ENCODE data around the gene LTA4H.

LTA4H gene

DNA sequence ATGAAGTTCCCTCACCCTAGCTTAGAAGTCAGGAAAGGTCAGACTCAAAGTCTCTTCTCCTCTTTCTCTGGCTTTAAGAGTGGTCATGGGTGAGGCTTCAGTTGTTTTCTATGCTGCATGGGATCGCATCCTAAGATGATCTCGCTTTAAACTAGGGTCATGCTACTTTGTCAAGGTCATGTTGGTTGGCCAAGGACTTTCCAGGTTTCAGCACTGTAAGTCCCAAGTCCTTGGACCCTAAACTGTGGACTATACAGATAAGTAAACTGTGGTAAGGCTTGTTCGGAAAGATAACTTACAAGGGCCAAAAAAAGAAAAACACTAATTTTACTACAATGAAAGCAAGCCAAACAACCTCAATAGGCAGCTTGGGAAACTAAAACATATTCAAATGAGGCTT is 56.6 kb downstream of the LTA4H start:
- no peak for DNase-seq (ENCODE audit: insufficient read length, low spot score)
- TF ChIP-seq, protein P1, sequence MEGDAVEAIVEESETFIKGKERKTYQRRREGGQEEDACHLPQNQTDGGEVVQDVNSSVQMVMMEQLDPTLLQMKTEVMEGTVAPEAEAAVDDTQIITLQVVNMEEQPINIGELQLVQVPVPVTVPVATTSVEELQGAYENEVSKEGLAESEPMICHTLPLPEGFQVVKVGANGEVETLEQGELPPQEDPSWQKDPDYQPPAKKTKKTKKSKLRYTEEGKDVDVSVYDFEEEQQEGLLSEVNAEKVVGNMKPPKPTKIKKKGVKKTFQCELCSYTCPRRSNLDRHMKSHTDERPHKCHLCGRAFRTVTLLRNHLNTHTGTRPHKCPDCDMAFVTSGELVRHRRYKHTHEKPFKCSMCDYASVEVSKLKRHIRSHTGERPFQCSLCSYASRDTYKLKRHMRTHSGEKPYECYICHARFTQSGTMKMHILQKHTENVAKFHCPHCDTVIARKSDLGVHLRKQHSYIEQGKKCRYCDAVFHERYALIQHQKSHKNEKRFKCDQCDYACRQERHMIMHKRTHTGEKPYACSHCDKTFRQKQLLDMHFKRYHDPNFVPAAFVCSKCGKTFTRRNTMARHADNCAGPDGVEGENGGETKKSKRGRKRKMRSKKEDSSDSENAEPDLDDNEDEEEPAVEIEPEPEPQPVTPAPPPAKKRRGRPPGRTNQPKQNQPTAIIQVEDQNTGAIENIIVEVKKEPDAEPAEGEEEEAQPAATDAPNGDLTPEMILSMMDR (IDR thresholded peaks at IDR 0.05; ENCODE audit: insufficient read depth, missing control alignments), result no peak
- no peak for FAIRE-seq

DNA sequence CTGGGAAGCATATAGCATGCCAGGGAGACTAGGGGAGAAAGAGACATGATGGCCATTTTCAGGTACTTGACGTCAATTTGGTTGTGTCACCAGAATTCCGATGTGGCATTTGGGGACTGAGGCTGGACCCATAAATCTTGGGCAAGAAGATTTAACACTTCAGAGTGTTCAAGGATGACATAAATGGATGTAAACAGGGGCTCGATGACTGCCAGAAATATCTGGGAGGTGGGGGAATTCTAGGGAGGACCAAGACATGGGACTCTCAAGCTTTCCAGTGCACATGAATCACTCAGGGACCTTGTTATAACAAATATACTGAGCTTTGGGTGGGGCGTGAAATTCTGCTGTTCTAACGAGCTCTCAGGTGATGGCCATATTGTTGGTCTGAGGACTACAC is 57.0 kb downstream of the LTA4H start:
- TF ChIP-seq, protein P1 (IDR thresholded peaks at IDR 0.05; ENCODE audit: insufficient read depth, missing control alignments), result no peak
- FAIRE-seq, result no peak
- DNase-seq (ENCODE audit: insufficient read length, low spot score), result no peak

DNA sequence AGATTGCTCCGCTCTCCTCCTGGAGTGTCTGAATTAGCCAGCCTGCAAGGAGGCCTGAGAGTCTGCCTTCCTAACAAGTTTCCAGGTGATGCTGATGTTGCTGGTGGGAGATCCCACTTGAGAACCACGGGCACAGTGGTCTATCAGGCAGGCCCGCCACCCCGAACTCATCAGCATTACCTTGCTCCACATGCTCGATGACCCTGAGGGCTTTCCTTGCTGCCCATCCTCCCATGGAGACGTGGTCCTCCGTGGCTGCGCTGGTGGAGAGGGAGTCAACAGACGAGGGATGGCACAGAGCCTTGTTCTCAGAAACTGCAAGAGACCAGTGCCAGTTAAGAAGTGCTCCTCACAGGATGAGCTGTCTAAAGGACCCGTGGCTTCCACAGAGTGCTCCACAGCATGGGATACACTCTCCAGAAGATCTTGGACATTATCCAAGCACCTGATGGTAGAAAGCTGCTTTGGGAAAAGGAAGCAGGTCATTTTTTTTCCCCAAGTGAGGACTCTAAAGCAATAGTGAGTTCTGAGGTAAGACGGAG is 57.6 kb downstream of the LTA4H start:
- FAIRE-seq, result no peak
- TF ChIP-seq, protein P1 (IDR thresholded peaks at IDR 0.05; ENCODE audit: insufficient read depth, missing control alignments), result no peak

DNA sequence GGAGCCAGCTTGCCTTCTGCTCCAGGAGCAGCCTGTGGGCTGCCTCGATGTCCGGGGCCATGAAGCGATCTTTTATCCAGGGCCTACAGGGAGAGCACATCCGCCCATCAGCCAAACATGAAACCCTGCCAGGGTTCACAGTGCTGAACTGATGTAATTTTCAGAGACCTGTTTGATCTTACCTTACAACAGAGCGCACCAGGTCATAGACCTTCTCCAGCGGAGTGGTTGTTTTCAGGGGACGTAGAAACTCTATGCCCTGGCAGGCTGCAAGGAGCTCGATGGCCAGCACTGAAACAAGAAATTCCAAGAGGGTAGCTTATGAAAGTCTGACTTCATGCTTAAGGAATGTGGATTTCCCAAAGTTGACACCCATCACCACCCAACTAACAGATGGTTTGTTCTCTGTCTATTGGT is 59.0 kb downstream of the LTA4H start:
- TF ChIP-seq, protein P1 (IDR thresholded peaks at IDR 0.05; ENCODE audit: insufficient read depth, missing control alignments), result no peak
- no peak for FAIRE-seq
- DNase-seq (ENCODE audit: insufficient read length, low spot score), result no peak

More for the DNA sequence above, 57.6 kb downstream of the LTA4H start:
- no peak for DNase-seq (ENCODE audit: insufficient read length, low spot score)

DNA sequence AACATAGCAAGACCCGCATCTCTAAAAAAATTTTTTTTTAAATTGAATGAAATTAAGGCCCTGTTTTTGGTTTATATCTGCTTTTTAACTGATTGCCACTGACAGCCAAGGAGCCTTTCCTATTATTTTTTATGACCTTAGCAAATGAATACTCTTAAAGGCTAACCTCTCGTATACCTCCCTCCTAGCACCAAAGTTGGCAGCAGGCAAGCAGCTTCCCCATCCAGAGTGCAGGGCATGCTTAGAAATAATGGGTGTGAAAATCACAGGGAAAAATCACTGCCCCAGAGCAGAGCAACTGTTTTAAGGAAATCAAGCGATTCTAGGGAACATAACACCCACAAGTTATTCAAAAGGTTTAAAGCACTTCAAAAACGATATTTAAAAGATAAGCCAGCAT is 59.9 kb downstream of the LTA4H start:
- TF ChIP-seq, protein P1 (IDR thresholded peaks at IDR 0.05; ENCODE audit: insufficient read depth, missing control alignments), result no peak
- FAIRE-seq, result no peak
- DNase-seq (ENCODE audit: insufficient read length, low spot score), result no peak

DNA sequence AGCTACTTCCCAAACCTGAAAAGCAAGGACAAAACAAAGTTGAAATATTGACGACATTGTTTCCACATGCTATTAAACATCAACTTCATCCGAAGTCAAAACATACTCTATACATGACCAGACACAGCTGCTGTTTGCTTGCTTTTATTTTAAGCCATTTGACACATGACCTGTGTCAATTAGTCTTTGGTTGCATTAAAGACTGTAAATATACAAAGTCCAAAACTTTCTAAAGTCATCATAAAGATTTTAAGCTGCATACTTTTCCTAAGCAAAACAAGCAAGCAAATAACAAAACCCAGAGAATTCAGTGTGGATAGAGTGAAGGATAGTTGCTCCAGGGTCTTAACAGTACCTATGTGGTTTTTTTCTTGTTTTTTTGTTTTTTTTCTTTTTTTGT is 61.0 kb downstream of the LTA4H start:
- FAIRE-seq, result no peak
- TF ChIP-seq, protein P1 (IDR thresholded peaks at IDR 0.05; ENCODE audit: insufficient read depth, missing control alignments), result no peak
- no peak for DNase-seq (ENCODE audit: insufficient read length, low spot score)

DNA sequence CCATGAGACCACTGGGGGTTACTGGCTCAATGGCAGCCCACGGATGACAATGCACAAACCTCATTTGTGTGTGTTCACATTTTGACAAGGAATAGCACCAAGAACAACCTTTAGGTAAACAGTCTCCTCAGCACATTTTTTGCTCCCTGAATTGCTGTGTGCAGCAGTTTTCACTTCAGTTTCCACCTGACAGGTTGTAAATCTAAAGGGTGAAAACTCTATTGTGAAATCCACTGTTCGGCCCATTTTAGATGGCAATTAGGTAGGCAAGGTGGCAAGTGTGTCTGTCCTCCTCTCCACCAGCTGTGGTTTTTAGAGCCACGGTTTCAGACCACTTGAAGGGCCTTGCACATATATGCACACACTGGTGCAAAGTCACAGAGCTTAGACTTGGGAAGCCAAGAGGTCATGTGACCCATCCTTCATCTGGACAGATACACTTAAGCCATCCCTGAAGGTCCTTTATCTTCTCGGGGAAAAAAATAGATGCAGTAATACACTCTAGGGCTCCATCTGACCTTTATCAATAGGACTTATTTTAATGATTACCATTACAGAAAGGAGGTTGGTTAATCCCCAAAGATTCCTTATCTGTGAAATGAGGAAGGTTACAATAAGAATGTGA is 62.4 kb downstream of the LTA4H start:
- TF ChIP-seq, protein P1 (IDR thresholded peaks at IDR 0.05; ENCODE audit: insufficient read depth, missing control alignments), result no peak
- no peak for FAIRE-seq
- DNase-seq (ENCODE audit: insufficient read length, low spot score), result no peak

Data from D721Med (cell line).